GM18519 (cell line): ENCODE data around the gene CT45A5.
"Not testable (repeated sequence)": the region's sequence is repeated elsewhere in the genome, so short reads cannot be mapped to it uniquely, and the experiment has no call there.

Source experiments
- ATAC-seq: cut with Tn5 transposase; IDR thresholded peaks from one replicate; pipeline ENCODE4 v1.9.1; 2021; ENCODE audit warnings: mild to moderate bottlenecking, moderate library complexity; ENCODE audit not compliant: unreplicated experiment, low FRiP score

CT45A5 gene, protein sequence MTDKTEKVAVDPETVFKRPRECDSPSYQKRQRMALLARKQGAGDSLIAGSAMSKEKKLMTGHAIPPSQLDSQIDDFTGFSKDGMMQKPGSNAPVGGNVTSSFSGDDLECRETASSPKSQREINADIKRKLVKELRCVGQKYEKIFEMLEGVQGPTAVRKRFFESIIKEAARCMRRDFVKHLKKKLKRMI

GRCh38 chrX:135785403-135785802 is at the start of gene CT45A5:
CT45A5 (minus strand) TSS chrX:135785503; CDS start chrX:135781729, 3,774 bp downstream.
- not testable (repeated sequence) for ATAC-seq

GRCh38 chrX:135819912-135820311 is 34.6 kb upstream of the CT45A5 start, which contains the start of gene CT45A2:
CT45A2 (minus strand) TSS chrX:135820012; CDS start chrX:135816265, 3,747 bp downstream.
- ATAC-seq, result not testable (repeated sequence)

DNA sequence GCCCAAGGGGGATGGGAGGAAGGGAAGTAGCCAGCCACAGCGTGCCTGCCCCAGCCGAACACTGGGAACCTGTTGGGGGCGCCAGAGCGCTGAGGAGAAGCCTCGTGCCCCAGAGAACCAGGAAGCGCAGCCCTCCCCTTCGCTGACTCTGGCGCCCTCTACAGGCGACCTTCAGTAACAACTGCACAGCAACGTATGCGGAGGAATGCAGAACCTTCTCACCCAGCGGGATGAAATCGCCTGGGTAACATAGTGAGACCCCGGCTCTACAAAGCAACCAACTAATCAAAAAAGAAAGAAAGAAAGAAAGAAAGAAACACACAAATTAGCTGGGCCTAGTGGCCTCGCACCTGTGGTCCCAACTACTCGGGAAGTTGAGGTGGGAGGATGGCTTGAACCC is 17.4 kb upstream of the CT45A5 start, which contains the start of gene CT45A6:
CT45A6 (minus strand) TSS at position 101 of the 400 bp plus-strand sequence. CDS start 3,794 bp downstream, outside the sequence.
- ATAC-seq, result not testable (repeated sequence)

GRCh38 chrX:135768091-135768490 is 17.2 kb downstream of the CT45A5 start, which contains the start of gene CT45A3:
CT45A3 (minus strand) TSS chrX:135768191; CDS start chrX:135764444, 3,747 bp downstream.
- ATAC-seq, result not testable (repeated sequence)

GRCh38 chrX:135744739-135745138 is 40.6 kb downstream of the CT45A5 start:
- ATAC-seq, result not testable (repeated sequence)

DNA sequence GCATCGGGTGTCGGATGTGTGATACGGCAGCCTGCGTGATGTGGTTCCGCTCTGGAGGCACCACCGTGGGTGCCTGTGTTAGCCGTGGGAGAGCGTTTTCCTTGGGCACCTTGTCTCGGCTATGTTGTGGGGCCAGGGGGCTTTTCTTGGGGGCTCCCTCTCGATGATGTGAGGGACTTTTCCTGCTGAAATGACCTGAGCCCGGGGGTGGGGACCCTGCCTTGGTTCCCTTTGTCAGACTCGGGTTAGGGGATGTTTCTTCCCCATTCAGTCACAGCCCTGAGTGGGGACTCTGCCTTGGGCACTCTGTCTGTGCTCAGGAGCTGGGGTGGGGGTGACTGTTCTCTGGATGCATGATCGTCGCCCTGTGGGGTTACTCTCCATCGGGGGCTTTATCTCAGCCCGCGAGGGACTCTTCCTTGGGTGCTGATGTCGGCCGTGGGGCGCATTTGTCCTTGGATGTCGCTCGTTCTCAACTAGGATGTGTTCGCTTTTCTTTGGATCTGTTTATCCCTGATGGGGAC is 44.0 kb downstream of the CT45A5 start:
- no peak for ATAC-seq

GRCh38 chrX:135740681-135741149 is 44.6 kb downstream of the CT45A5 start:
- ATAC-seq, result peak; percentile 61

GRCh38 chrX:135737366-135738071 is 47.8 kb downstream of the CT45A5 start:
- ATAC-seq, result no peak

- ATAC-seq, result not testable (repeated sequence)
Observed at GRCh38 chrX:135734666-135735065, 50.6 kb downstream of the CT45A5 start.
